HT1080 (cell line): ENCODE measurements around the gene KIF14. TPM values are rescaled to one million over a fixed set of nuclear protein-coding genes. Genes with fewer than 3 reads are reported as not detected.

Experiments
- total RNA-seq: library from RNA; depleted of rRNA; stranded (reverse); fragments of >200 nt; shearing (Covaris generic); gene quantifications from 2 replicates; pipeline ENCODE4 v1.2.3, GENCODE V29; 2014; rRNA removed

Gene KIF14
- total RNA-seq, 1 experiment from 2014 or later, result 17.3 TPM

Other genes with a start within 250 kb of the KIF14 start
- gene ZNF281, start 210.7 kb downstream of the KIF14 start, total RNA-seq, result 13.1 and 17.7 TPM in 2 replicates
- 12.6 and 13.8 TPM in 2 replicates for gene DDX59, start 49.2 kb upstream of the KIF14 start, total RNA-seq
- 17.0 and 17.8 TPM in 2 replicates for gene CAMSAP2, start 118.1 kb upstream of the KIF14 start, total RNA-seq